Measurements from ENCODE around the gene FBXW11.

DNA sequence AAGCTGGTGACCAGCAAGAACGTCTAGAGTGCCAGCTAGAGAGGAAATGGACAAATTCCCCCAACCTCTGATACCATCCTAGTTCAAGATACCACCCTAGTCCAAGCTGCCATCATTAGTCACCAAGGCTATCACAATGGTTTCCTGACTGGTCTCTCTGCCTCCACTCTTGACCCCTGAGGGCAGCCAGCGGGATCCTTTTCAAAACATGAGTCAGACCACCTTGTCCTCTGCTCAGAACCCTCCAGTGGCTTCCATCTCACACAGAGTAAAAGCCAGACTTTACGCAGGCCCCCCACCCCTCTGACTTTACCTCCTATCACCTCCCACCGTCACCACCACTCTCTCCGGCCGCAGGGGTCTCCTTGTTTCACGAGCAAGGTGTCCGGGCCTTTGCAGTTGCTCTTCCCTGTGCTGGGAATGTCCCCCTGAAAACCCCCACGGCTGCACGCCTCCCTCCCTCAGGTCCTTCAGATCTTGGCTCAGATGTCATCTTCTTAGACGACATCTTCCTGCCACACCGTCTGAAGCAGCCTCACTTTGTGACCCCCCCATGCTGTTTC, 42.2 kb upstream of the FBXW11 start:
- TF ChIP-seq POLR2A (IDR thresholded peaks at IDR 0.05; ENCODE audit: low read length): no peak
- no peak for TF ChIP-seq GATA1 (IDR thresholded peaks at IDR 0.05; ENCODE audit: low read depth, low read length)

Measured in erythroblast (primary cell).